GM18498 (cell line): ENCODE data around the gene DGUOK.

Experiments used
- ATAC-seq: cut with Tn5 transposase; IDR thresholded peaks from one replicate; pipeline ENCODE4 v1.9.1; 2021; ENCODE audit warnings: mild to moderate bottlenecking, moderate library complexity; ENCODE audit not compliant: unreplicated experiment

The DGUOK gene

GRCh38 chr2:73946215-73946614 lies 19.5 kb downstream of the DGUOK start:
- ATAC-seq, result no peak

DNA sequence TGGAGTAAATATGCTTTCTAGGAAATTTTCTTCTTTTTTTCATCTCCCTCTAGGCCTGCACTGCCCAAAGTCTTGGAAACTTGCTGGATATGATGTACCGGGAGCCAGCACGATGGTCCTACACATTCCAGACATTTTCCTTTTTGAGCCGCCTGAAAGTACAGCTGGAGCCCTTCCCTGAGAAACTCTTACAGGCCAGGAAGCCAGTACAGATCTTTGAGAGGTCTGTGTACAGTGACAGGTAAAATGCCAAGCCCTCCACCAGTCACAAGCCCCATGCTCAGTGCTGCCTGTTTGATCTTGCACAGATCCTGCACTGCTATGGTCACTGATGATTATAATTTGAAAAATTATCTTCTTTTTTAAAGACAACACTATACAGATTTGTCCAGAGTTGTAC lies 20.0 kb downstream of the DGUOK start:
- no peak for ATAC-seq

GRCh38 chr2:73947412-73948018 lies 20.8 kb downstream of the DGUOK start:
- no peak for ATAC-seq

DNA sequence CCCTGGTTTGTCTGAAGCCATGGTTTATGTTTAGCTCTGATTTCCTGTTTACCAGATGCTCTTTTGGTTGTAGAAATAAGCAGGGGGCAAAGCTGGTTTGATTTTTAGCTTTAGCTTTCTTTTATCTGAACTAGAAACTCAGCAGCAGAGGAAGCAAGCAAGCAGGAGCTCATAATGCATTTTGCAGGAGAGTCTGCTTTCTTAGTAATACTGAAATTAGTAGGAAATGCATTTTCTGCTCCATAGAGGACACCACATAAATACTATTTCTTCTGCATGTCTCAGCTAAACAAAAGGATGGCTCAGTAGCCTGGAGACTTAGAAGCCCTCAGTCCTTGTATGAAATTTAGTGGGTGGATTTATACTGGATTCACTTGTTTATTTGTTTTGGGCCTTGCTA lies 23.1 kb downstream of the DGUOK start:
- ATAC-seq, result no peak

DNA sequence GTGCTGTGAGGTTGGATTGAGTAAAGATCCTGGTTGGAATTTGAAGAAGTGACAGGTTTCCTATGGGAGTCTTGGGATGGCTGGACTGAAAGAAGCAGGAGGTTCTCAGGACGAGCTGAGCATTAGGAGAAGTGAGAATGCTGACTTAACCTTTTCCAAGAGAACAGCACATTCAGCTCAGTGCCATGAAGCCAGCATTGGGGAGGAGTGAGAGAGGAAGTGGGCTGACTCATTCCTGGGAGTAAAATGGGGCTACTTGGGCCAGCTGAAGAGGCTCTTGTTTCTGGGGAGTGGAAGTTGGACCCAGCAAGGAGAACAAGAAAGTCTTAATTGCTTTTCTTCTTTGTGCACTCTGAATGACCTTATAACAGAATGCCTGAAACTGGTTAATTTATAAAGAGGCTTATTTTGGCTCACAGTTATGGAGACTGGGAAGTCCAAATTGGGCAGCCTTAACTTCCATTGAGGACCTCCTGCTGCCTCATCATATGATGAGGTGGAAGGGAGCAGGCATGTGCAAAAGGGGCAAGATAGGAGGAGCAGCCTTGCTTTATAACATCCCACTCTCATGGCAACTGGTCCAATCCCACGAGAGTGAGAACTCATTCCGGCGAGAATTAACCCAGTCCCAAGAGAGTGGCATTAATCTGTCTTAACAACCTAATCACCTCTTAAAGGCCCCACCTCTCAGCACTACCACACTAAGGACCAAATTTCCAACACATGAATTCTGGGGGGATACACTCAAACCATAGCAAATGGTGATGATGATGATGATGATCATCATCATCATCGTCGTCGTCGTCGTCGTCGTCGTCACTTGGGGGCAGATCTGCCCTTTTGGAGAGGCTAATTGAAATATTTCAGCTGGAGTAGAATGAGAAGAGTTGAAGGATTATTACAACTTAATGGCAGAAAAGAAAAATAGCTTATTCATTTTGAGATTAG lies 26.1 kb downstream of the DGUOK start:
- ATAC-seq, result no peak

- ATAC-seq, result no peak
These were observed 29.7 kb downstream of the DGUOK start for GRCh38 chr2:73956218-73956865.

DNA sequence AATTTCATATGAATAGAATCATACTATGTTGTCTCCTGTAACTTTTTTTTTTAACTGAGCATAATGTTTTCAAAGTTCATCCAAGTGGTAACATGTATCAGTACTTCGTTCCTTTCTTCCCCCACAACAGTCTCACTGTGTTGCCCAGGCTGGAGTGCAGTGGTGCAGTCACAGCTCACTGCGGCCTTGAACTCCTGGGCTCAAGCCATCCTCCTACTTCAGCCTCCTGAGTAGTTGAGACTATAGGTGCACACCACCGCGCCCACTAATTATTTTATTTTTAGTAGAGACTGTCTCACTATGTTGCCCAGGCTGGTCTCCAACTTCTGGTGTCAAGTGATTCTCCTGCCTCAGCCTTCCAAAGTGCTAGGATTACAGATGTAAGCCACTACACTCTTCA lies 34.6 kb downstream of the DGUOK start:
- ATAC-seq, result no peak

DNA sequence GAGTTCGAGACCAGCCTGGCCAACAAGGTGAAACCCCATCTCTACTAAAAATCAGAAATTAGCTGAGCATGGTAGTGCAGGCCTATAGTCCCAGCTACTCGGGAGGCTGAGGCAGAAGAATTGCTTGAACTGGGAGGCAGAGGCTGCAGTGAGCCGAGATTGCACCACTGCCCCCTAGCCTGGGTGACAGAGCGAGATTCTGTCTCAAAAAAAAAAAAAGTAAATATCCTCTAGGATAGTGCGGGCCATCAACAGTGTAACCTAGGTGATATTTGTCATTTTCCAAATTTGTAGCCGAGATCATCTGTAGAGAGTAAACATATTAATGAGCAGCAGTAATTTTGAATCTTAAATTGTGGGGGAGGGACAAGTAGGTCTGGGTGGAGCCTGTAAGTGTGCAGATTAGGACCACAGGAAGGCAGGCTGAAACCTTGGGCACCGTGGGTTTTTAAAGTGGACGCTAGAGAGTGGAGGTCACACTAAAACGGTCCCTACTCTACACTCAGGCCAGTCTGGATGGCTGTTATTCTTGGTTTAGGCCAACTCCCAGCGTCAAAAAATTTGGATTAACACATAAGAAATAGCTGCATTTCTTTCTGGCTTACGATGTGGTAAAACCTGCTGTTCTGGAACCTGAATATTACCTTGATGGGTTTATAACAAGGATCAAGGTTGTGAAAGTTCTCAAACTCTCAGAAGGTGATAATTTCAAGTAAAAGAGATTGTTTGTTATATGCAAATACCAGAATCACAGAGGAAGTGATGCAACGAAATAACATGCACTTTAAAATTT lies 35.3 kb downstream of the DGUOK start:
- no peak for ATAC-seq

DNA sequence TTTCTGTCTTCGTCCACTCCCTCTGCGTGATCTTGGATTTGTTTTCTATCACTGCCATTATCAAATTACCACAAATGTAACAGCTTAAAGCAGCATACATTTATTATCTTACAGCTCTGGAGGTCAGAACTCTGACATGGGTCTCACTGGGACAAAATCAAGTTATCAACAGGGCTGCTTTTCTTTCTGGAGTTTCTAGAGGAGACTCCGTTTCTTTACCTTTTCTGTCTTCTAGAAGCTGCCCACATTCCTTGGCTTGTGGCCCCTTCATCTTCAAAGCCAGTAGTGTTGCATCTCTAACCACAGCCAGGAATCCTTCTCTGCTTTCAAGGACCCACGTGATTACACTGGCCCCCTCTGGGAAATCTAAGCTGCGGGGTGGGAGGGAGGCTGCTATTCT lies 36.1 kb downstream of the DGUOK start:
- ATAC-seq, result no peak

DNA sequence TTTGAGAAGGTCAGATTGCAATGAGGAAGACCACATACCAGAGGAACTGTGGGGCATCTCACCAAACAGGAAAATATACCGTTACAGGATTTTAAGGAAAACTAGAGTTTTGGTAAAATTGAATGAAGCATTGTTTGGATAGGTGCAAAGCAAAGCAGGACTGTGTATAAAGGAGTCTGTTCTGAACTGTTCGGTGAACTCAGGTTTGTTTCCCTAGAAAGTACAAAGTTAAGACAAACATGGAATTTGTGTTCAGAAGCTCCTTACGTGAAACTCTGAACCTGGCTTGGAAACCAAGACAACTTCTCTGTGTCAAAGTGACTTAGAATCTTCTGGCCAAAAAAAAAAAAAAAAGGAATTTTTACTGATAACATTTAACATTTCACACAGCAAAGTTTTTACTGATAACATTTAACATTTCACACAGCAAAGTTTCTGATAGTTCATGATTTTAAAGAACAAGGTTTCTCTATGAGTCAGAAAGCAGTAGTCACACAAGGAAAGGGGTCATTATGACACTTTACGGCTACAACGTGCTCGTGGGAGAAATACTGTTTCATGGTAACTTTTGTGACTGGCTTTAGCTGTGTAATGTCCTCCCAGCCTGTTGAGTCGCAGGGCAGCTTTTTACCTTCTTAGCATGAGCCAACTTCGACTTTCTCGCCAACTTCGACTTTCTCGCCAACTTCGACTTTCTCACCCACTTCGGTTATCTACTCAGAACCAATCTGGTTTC lies 36.9 kb downstream of the DGUOK start:
- ATAC-seq, result no peak

- ATAC-seq, result no peak
These were observed 37.5 kb downstream of the DGUOK start for GRCh38 chr2:73964223-73964622.

DNA sequence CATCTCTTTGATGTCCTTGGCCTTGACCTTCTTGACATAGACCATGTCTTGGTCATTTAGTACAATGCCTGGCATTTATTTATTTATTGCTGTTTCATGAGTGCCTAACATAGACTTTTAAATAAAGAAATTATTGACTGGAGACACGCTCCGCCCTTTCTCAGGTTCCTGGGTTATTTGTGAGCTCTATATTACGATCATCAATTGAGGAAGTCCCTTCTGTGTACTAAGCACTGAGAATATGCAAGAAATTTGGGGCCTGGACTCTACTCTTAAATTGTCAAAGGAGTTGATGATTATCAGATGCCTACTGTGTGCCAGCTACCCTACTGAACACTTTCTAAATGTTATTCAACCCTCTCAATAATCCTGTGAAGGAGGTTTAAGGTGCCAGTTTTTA lies 38.4 kb downstream of the DGUOK start:
- ATAC-seq, result no peak

- ATAC-seq, result no peak
These were observed 41.8 kb downstream of the DGUOK start for GRCh38 chr2:73968357-73968937.

DNA sequence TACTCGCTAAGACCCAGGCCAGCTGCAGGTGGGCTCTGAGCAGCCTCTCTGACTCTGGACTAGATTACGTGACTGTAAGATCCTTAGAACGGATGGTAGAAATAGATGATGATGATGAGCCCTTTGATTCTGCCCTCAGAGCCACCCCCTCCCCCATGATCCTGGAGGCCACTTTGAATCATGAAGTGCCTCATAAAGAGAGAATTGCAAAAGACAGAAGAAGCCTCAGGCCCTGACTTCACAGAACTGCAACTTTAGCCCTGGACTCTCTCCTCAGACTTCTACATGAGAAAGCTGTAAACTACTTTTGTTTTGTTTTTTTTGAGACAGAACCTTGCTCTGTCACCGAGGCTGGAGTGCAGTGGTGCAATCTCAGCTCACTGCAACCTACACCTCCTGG lies 42.7 kb downstream of the DGUOK start:
- ATAC-seq, result no peak

DNA sequence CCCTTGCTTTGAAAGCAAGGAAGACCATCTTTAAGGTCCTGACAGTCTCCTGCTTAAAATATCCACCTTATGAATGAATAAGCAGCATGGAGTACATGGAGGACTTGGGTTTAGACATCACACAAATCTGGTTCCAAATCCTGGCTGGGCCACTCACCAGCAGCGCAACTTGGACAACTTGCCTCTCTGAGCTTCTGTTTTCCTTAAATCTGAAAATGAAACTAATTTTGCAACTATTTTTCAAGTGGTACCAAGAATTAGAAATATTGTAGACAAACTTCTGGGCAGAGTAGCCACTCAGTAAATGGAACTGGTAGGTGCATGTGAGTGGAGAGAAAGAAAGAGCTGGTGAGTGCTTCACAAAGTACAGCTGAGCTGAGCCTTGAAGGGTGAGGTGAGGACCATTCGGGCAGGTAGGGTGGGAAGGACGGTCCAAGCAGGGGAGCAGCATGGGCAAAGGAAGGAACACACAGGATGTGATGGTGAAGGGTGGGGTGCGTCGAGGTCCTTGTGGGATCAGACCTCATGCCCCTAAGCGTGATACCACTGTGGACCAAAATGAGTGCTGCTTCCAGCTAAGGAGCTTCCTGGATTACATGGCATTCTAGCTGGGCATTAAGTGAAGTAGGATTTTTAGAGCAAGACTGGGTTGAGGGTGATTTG lies 43.6 kb downstream of the DGUOK start:
- no peak for ATAC-seq

- peak; percentile 87 for ATAC-seq
These were observed 44.3 kb downstream of the DGUOK start for GRCh38 chr2:73970850-73971471.

GRCh38 chr2:73971722-73972121 lies 45.0 kb downstream of the DGUOK start:
- no peak for ATAC-seq

- no peak for ATAC-seq
These were observed 46.2 kb downstream of the DGUOK start for GRCh38 chr2:73972846-73973245.

DNA sequence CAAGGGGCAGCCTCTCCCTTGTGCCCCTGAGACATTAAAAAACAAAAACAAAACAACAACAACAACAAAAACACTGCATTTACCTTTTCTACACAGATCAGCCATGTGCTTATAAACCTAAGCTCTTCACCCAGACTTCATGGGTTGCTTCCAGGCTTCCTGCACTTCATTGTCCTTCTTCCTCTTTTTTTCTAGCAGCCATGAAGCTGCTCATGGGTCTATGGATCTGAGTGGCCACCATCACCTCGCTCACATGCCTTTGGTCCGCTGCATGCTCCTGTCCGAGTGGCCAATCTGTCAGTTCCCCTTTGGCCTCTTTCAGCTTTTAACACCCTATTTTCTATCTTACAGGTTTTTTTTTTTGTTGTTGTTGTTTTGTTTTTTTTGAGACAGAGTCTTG lies 49.1 kb downstream of the DGUOK start:
- no peak for ATAC-seq
